ENCODE measurements around the gene CDCA4. TPM values are rescaled to one million over a fixed set of nuclear protein-coding genes. Genes with fewer than 3 reads are reported as not detected.

Gene CDCA4
- total and polyA plus RNA-seq, 2 donors (not counting 1 experiment from before 2014, with no cell fraction given), result 6.3 to 11.7 TPM

GRCh38 chr14:105052110-105052458 is 31.2 kb upstream of the CDCA4 start:
- H3K9ac ChIP-seq (ENCODE audit: low read length), result no peak overlapping the region
- H3K27ac ChIP-seq (ENCODE audit: low read length in 2 of 2), result no peak overlapping the region
- H3K9me3 ChIP-seq (ENCODE audit: control extremely low read depth in 1 of 3, control insufficient read depth in 2 of 3, insufficient read depth in 1 of 3, low read length in 2 of 3), result peaks cover 0 to 3% (median 0%) of the 10 kb centered on the region in 3 donors
- peaks cover 0 to 7% of the 10 kb centered on the region in 2 donors for H3K4me1 ChIP-seq (ENCODE audit: control insufficient read depth in 2 of 2, insufficient read depth in 2 of 2, low read length in 2 of 2)
- ATAC-seq (ENCODE audit: low read depth) (no peak), DNase-seq (no peak)
- no peak overlapping the region for H3K4me3 ChIP-seq (ENCODE audit: control extremely low read depth in 1 of 5, extremely low read depth in 1 of 5, insufficient read depth in 1 of 5, low read depth in 2 of 5, low read length in 4 of 5)
- H3K4me1 Mint-ChIP-seq, result peaks cover 8% of the 10 kb centered on the region
- POLR2A ChIA-PET, result no interaction called here
- no peaks in the 10 kb centered on the region for H3K27me3 ChIP-seq (replicated peaks in 1 of 4; ENCODE audit: control extremely low read depth in 1 of 4, control insufficient read depth in 3 of 4, insufficient read depth in 4 of 4, low read length in 3 of 4)
- intact Hi-C loops (cut with micrococcal nuclease), result no loop called here
- H3K36me3 ChIP-seq (replicated peaks in 1 of 2; ENCODE audit: control extremely low read depth in 1 of 2, control insufficient read depth in 1 of 2, extremely low read depth in 1 of 2, insufficient read depth in 2 of 2, low read length in 1 of 2), result peaks cover 0 to 65% of the 10 kb centered on the region in 2 experiments
- no peak overlapping the region for H3K4me2 ChIP-seq (replicated peaks; ENCODE audit: low read depth, low read length, poor library complexity, severe bottlenecking)
- H3K9me3 Mint-ChIP-seq (ENCODE audit: insufficient read depth), result no peaks in the 10 kb centered on the region
- H3K79me2 ChIP-seq (ENCODE audit: control insufficient read depth, insufficient read depth, low read length), result peaks cover 14% of the 10 kb centered on the region
- peaks cover 86% of the 10 kb centered on the region for H4K20me1 ChIP-seq (ENCODE audit: control insufficient read depth, insufficient read depth, low read length, poor library complexity, severe bottlenecking)
- no peaks in the 10 kb centered on the region for H3K27me3 Mint-ChIP-seq
- 85% methylated on average over 2 of the region's 4 CpGs for WGBS (ENCODE audit: insufficient coverage)
- H3K27ac Mint-ChIP-seq, result no peak overlapping the region
- TF ChIP-seq EZH2 (IDR thresholded peaks at IDR 0.05; ENCODE audit: borderline replicate concordance, insufficient read depth, low read depth, low read length, poor library complexity, severe bottlenecking), result no peak
- no peak for TF ChIP-seq CTCF (IDR thresholded peaks at IDR 0.05)
- H2AFZ ChIP-seq (ENCODE audit: insufficient read depth, low read depth, low read length, poor library complexity, severe bottlenecking), result no peak overlapping the region
- H3K4me3 Mint-ChIP-seq, result no peak overlapping the region
- CTCF ChIA-PET, result no interaction called here

- no peaks in the 10 kb centered on the region for H3K9me3 Mint-ChIP-seq (ENCODE audit: insufficient read depth)
- peaks cover 0 to 58% of the 10 kb centered on the region in 2 experiments for H3K36me3 ChIP-seq (replicated peaks in 1 of 2; ENCODE audit: control extremely low read depth in 1 of 2, control insufficient read depth in 1 of 2, extremely low read depth in 1 of 2, insufficient read depth in 2 of 2, low read length in 1 of 2)
- H3K27ac Mint-ChIP-seq, result no peak overlapping the region
- peaks cover 7% of the 10 kb centered on the region for H3K4me1 Mint-ChIP-seq
- ATAC-seq (ENCODE audit: low read depth), result no peak
- H3K79me2 ChIP-seq (ENCODE audit: control insufficient read depth, insufficient read depth, low read length), result peaks cover 10% of the 10 kb centered on the region
- no peak overlapping the region for H3K4me3 Mint-ChIP-seq
- peaks cover 0 to 3% (median 0%) of the 10 kb centered on the region in 3 donors for H3K9me3 ChIP-seq (ENCODE audit: control extremely low read depth in 1 of 3, control insufficient read depth in 2 of 3, insufficient read depth in 1 of 3, low read length in 2 of 3)
- no peak overlapping the region for H3K4me3 ChIP-seq (ENCODE audit: control extremely low read depth in 1 of 5, extremely low read depth in 1 of 5, insufficient read depth in 1 of 5, low read depth in 2 of 5, low read length in 4 of 5)
- no peak for TF ChIP-seq EZH2 (IDR thresholded peaks at IDR 0.05; ENCODE audit: borderline replicate concordance, insufficient read depth, low read depth, low read length, poor library complexity, severe bottlenecking)
- TF ChIP-seq CTCF (IDR thresholded peaks at IDR 0.05), result no peak
- H3K27ac ChIP-seq (ENCODE audit: low read length in 2 of 2), result no peak overlapping the region
- CTCF ChIA-PET, result no interaction called here
- WGBS (ENCODE audit: insufficient coverage), result 97% methylated on average over 59 of the region's 59 CpGs
- no peak overlapping the region for H2AFZ ChIP-seq (ENCODE audit: insufficient read depth, low read depth, low read length, poor library complexity, severe bottlenecking)
- intact Hi-C loops (cut with micrococcal nuclease), result no loop called here
- no peaks in the 10 kb centered on the region for H3K27me3 ChIP-seq (replicated peaks in 1 of 4; ENCODE audit: control extremely low read depth in 1 of 4, control insufficient read depth in 3 of 4, insufficient read depth in 4 of 4, low read length in 3 of 4)
- H3K4me2 ChIP-seq (replicated peaks; ENCODE audit: low read depth, low read length, poor library complexity, severe bottlenecking), result no peak overlapping the region
- POLR2A ChIA-PET, result no interaction called here
- no peaks in the 10 kb centered on the region for H3K27me3 Mint-ChIP-seq
- H3K4me1 ChIP-seq (ENCODE audit: control insufficient read depth in 2 of 2, insufficient read depth in 2 of 2, low read length in 2 of 2), result peaks cover 0 to 11% of the 10 kb centered on the region in 2 donors
- H4K20me1 ChIP-seq (ENCODE audit: control insufficient read depth, insufficient read depth, low read length, poor library complexity, severe bottlenecking), result peaks cover 84% of the 10 kb centered on the region
- no peak overlapping the region for H3K9ac ChIP-seq (ENCODE audit: low read length)
- peak; percentile 19 for DNase-seq
These were observed 30.6 kb upstream of the CDCA4 start for GRCh38 chr14:105051182-105052109.
